ENCODE results near the gene ALKBH7. TPM values are rescaled to one million over a fixed set of nuclear protein-coding genes. Genes with fewer than 3 reads are reported as not detected.

Gene ALKBH7
- total and polyA plus RNA-seq, 2 of the 13 experiments (the other 11 are each of a cell fraction or from before 2014, with no cell fraction given) = 29.6 to 45.9 TPM

GRCh38 chr19:6393074-6393982, 20.7 kb downstream of the ALKBH7 start, which contains the start of gene GTF2F1 (continued):
- TF ChIP-seq ZNF142 (CRISPR knock-in tag; IDR thresholded peaks at IDR 0.05) (0 out of 2 replicates have a peak, but pooled peaks have one; percentile 59), HDAC1 (CRISPR knock-in tag; IDR thresholded peaks at IDR 0.05) (peak; percentile 76), ZBTB7A (CRISPR knock-in tag; IDR thresholded peaks at IDR 0.05) (peak; percentile 76), ZNF430 (CRISPR knock-in tag; IDR thresholded peaks at IDR 0.05) (peak; percentile 68; the same call in 1 of the 2 replicates), ZNF589 (CRISPR knock-in tag; conservative IDR thresholded peaks at IDR 0.05) (no peak), NFRKB (IDR thresholded peaks at IDR 0.05) (no peak), E2F2 (CRISPR knock-in tag; IDR thresholded peaks at IDR 0.05; ENCODE audit: borderline replicate concordance) (no peak), MLX (CRISPR knock-in tag; IDR thresholded peaks at IDR 0.05) (no peak), EP300 (IDR thresholded peaks at IDR 0.05; ENCODE audit: low read depth in 2 of 2, low read length in 2 of 2) (no peak), EP300 (CRISPR knock-in tag; IDR thresholded peaks at IDR 0.05; ENCODE audit: borderline replicate concordance) (no peak; the same call in 1 of the 2 replicates), ZNF124 (CRISPR knock-in tag; IDR thresholded peaks at IDR 0.05) (no peak)
- TF ChIP-seq, protein P1, sequence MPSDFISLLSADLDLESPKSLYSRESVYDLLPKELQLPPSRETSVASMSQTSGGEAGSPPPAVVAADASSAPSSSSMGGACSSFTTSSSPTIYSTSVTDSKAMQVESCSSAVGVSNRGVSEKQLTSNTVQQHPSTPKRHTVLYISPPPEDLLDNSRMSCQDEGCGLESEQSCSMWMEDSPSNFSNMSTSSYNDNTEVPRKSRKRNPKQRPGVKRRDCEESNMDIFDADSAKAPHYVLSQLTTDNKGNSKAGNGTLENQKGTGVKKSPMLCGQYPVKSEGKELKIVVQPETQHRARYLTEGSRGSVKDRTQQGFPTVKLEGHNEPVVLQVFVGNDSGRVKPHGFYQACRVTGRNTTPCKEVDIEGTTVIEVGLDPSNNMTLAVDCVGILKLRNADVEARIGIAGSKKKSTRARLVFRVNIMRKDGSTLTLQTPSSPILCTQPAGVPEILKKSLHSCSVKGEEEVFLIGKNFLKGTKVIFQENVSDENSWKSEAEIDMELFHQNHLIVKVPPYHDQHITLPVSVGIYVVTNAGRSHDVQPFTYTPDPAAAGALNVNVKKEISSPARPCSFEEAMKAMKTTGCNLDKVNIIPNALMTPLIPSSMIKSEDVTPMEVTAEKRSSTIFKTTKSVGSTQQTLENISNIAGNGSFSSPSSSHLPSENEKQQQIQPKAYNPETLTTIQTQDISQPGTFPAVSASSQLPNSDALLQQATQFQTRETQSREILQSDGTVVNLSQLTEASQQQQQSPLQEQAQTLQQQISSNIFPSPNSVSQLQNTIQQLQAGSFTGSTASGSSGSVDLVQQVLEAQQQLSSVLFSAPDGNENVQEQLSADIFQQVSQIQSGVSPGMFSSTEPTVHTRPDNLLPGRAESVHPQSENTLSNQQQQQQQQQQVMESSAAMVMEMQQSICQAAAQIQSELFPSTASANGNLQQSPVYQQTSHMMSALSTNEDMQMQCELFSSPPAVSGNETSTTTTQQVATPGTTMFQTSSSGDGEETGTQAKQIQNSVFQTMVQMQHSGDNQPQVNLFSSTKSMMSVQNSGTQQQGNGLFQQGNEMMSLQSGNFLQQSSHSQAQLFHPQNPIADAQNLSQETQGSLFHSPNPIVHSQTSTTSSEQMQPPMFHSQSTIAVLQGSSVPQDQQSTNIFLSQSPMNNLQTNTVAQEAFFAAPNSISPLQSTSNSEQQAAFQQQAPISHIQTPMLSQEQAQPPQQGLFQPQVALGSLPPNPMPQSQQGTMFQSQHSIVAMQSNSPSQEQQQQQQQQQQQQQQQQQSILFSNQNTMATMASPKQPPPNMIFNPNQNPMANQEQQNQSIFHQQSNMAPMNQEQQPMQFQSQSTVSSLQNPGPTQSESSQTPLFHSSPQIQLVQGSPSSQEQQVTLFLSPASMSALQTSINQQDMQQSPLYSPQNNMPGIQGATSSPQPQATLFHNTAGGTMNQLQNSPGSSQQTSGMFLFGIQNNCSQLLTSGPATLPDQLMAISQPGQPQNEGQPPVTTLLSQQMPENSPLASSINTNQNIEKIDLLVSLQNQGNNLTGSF (CRISPR knock-in tag; IDR thresholded peaks at IDR 0.05) = peak; percentile 77; the same call in 1 of the 2 replicates
- TF ChIP-seq, protein P2, sequence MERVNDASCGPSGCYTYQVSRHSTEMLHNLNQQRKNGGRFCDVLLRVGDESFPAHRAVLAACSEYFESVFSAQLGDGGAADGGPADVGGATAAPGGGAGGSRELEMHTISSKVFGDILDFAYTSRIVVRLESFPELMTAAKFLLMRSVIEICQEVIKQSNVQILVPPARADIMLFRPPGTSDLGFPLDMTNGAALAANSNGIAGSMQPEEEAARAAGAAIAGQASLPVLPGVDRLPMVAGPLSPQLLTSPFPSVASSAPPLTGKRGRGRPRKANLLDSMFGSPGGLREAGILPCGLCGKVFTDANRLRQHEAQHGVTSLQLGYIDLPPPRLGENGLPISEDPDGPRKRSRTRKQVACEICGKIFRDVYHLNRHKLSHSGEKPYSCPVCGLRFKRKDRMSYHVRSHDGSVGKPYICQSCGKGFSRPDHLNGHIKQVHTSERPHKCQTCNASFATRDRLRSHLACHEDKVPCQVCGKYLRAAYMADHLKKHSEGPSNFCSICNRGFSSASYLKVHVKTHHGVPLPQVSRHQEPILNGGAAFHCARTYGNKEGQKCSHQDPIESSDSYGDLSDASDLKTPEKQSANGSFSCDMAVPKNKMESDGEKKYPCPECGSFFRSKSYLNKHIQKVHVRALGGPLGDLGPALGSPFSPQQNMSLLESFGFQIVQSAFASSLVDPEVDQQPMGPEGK (CRISPR knock-in tag; IDR thresholded peaks at IDR 0.05) = peak; percentile 94
